Spleen (tissue), 11 donors: Measurements from ENCODE around the gene ARSG. TPM values are rescaled to one million over a fixed set of nuclear protein-coding genes. Genes with fewer than 3 reads are reported as not detected.
"Not testable (repeated sequence)": the region's sequence is repeated elsewhere in the genome, so short reads cannot be mapped to it uniquely, and the experiment has no call there.

ENCODE experiments used
- DNase-seq: peaks from one replicate; pipeline ENCODE4 v3.0.0-alpha.2; 2020
- H3K27ac ChIP-seq, 8 donors: fragments of 200-600 bp; sonication (generic) in 7 of 8; 1 replicate in 4 of 8; 2 replicates in 4 of 8; pipeline versions ENCODE4 v1.5.0 to v1.8.0; 2016 to 2021; ENCODE audit warnings: inconsistent platforms in 4 of 8, mild to moderate bottlenecking in 4 of 8, moderate library complexity in 1 of 8
- H3K27me3 ChIP-seq, 7 donors: fragments of 200-600 bp; sonication (generic) in 6 of 7; replicated peaks in 1 of 7; 1 replicate in 4 of 7; 2 replicates in 3 of 7; pipeline versions ENCODE4 v1.5.0 to v1.8.0; 2016 to 2021; ENCODE audit warnings: inconsistent platforms in 3 of 7, mild to moderate bottlenecking in 1 of 7
- H3K36me3 ChIP-seq, 6 donors: fragments of 200-600 bp; sonication (generic) in 5 of 6; 1 replicate in 4 of 6; 2 replicates in 2 of 6; pipeline versions ENCODE4 v1.5.0 to v1.8.0; 2016 to 2021; ENCODE audit warnings: inconsistent platforms in 2 of 6
- H3K4me1 ChIP-seq, 6 donors: fragments of 200-600 bp; sonication (generic) in 5 of 6; 1 replicate in 3 of 6; 2 replicates in 3 of 6; pipeline versions ENCODE4 v1.5.0 to v1.8.0; 2016 to 2021; ENCODE audit warnings: inconsistent platforms in 3 of 6
- H3K4me3 ChIP-seq, 8 donors: fragments of 200-600 bp; sonication (generic) in 7 of 8; 1 replicate in 4 of 8; 2 replicates in 4 of 8; pipeline versions ENCODE4 v1.5.0 to v1.8.0; 2016 to 2021; ENCODE audit warnings: inconsistent platforms in 4 of 8, mild to moderate bottlenecking in 4 of 8, moderate library complexity in 2 of 8
- H3K9me3 ChIP-seq, 8 donors: fragments of 200-600 bp; sonication (generic) in 7 of 8; 1 replicate in 4 of 8; 2 replicates in 4 of 8; pipeline versions ENCODE4 v1.5.0 to v1.8.0; 2016 to 2021; ENCODE audit warnings: inconsistent platforms in 4 of 8
- POLR2A ChIP-seq, 3 donors: fragments of 450-650 bp; IDR thresholded peaks; one replicate each; pipeline ENCODE4 v1.5.1; 2017; ENCODE audit warnings: antibody characterized with exemption in 3 of 3, mild to moderate bottlenecking in 1 of 3
- POLR2AphosphoS5 ChIP-seq, 3 donors: sonication (generic); formaldehyde crosslinking; IDR thresholded peaks; one replicate each; pipeline ENCODE4 v1.5.1; 2017; ENCODE audit warnings: antibody characterized with exemption in 3 of 3
- WGBS, 5 donors: extraction: QIAGEN DNeasy Blood & Tissue Kit in 3 of 5; methylation state at CpG; one replicate each; pipeline versions ENCODE4 v1.1.5 to v1.1.7; 2013 to 2018; 5-methylcytosine and 5-hydroxymethylcytosine counted together
- intact Hi-C: fragments of 100-400 bp; cut with DNase I; formaldehyde crosslinking; loops from one replicate; pipeline ENCODE4 v1.15.0; 2023; ENCODE audit warnings: low total_unique reads
- polyA plus RNA-seq, 3 donors: library from polyadenylated mRNA; stranded (reverse); fragments of 200-250 nt; gene quantifications; one replicate each; pipeline ENCODE4 v1.2.1, GENCODE V29; 2013
- total RNA-seq, 7 donors: library from RNA; depleted of rRNA in 3 of 7; stranded (reverse); fragments of >200 nt in 3 of 7; fragmentation: NEBNext Ultra II Directional in 4 of 7; extraction: Animal tissue kit (Norgen Biotek cat#: 25700) in 4 of 7; gene quantifications; one replicate each; pipeline versions ENCODE4 v1.1.0 to v1.2.1, GENCODE V29; 2016 to 2021
- TF ChIP-seq, protein P1 (sequence below), 11 experiments: fragments of 200-600 bp in 7 of 11; fragments of 450-650 bp in 4 of 11; sonication (generic) in 4 of 11; IDR thresholded peaks in 8 of 11; conservative IDR thresholded peaks in 3 of 11; 1 replicate in 7 of 11; 2 replicates in 4 of 11; pipeline versions ENCODE4 v1.4.0 to v1.8.0; 2016 to 2021; ENCODE audit warnings: antibody characterized with exemption in 11 of 11, inconsistent platforms in 4 of 11, mild to moderate bottlenecking in 1 of 11
- donor health status: healthy with polysubstance abuse.
- donor health status: DM: no; HTN: no; CAD: no; lungs with moderate emphysema.
- donor health status: DM: no; HTN: no; CAD: no.
- donor health status: Bipolar disorder and iron deficiency.
- donor health status: healthy.
- donor health status: DM: no; HTN: no; CAD: no.
- donor health status: DM: yes; HTN: yes; CAD: no.

ARSG gene
- total and polyA plus RNA-seq, 10 donors, result 1.5 to 24.3 (median 14.2) TPM

DNA sequence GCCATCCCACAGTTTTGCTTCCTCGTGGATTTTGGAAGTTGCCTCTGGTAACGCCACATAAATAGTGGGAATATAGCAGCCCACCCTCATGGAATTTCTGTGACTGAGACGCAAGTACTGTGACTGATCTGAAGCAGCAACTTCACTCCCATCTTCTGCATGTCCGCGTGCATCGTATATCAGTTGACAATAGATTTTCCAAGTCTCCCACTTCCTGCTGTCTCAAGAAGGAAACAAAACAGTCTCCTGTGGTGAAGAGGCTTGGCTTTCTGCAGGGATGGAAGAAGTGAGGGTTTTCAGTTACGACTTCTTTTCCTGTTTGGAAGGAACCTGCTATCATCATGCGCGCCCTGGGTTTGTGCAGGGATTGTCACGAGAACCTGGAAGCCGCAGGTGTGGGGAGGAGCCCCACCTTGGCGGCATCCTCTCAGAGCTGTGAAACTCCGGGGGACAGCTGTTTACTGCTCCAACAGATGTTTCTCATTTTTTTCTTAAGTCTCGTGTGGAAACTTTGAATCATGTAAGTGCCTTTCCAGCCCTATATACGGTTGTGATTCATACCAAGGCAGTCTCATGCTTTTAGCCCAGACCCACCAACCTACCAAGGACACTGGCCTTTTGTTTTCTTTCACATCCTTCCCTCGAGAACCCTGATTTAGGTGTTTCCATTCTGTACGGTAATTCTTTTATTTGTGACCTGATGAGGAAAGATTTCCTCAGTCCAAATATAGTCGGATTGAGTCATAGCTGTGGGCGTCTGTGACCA lies 108.5 kb downstream of the ARSG start:
- Histone ChIP-seq H3K4me1 (peaks cover 0 to 24% (median 11%) of the 10 kb centered on the region in 6 donors), H3K4me3 (no peak overlapping the region), H3K27me3 (no peaks in the 10 kb centered on the region), H3K27ac (peak overlapping the region in 1 of 8 donors; percentile 5), H3K9me3 (peaks cover 0 to 11% (median 8%) of the 10 kb centered on the region in 8 donors), H3K36me3 (peaks cover 0 to 14% (median 0%) of the 10 kb centered on the region in 6 donors)
- TF ChIP-seq, protein P1, sequence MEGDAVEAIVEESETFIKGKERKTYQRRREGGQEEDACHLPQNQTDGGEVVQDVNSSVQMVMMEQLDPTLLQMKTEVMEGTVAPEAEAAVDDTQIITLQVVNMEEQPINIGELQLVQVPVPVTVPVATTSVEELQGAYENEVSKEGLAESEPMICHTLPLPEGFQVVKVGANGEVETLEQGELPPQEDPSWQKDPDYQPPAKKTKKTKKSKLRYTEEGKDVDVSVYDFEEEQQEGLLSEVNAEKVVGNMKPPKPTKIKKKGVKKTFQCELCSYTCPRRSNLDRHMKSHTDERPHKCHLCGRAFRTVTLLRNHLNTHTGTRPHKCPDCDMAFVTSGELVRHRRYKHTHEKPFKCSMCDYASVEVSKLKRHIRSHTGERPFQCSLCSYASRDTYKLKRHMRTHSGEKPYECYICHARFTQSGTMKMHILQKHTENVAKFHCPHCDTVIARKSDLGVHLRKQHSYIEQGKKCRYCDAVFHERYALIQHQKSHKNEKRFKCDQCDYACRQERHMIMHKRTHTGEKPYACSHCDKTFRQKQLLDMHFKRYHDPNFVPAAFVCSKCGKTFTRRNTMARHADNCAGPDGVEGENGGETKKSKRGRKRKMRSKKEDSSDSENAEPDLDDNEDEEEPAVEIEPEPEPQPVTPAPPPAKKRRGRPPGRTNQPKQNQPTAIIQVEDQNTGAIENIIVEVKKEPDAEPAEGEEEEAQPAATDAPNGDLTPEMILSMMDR (IDR thresholded peaks at IDR 0.05 in 8 of 11, conservative IDR thresholded peaks at IDR 0.05 in 3 of 11), result no peak
- TF ChIP-seq POLR2AphosphoS5 (IDR thresholded peaks at IDR 0.05) (no peak), POLR2A (IDR thresholded peaks at IDR 0.05) (no peak)
- intact Hi-C loops, result no loop called here
- WGBS, 5 donors, result 49 to 68% (median 53%) methylated on average over 19 of the region's 19 CpGs
- DNase-seq, result no peak

DNA sequence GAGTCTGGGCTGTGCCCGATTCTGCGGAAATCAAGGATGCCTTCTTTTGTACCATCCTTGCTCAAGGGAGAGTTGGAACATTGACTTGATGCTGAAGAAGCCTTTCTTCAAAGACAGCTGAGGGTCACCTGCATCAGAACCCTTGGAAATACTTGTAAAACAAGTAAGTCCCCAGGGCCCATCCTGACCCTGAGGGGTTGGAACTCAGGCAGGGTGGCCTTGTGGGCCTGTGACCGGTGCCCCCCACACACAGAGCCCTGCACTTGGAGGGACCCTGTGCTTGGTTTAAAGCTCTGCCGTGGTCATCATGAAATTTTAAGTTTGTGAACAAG lies 109.1 kb downstream of the ARSG start:
- no peak overlapping the region for H3K4me3 ChIP-seq
- H3K27me3 ChIP-seq, result no peaks in the 10 kb centered on the region
- H3K9me3 ChIP-seq, result peaks cover 0 to 11% (median 5%) of the 10 kb centered on the region in 8 donors
- H3K36me3 ChIP-seq, result peaks cover 0 to 8% (median 0%) of the 10 kb centered on the region in 6 donors
- 70 to 93% (median 78%) methylated on average over 4 of the region's 4 CpGs for WGBS, 5 donors
- TF ChIP-seq, protein P1 (IDR thresholded peaks at IDR 0.05 in 8 of 11, conservative IDR thresholded peaks at IDR 0.05 in 3 of 11), result no peak
- TF ChIP-seq POLR2A (IDR thresholded peaks at IDR 0.05) (no peak), POLR2AphosphoS5 (IDR thresholded peaks at IDR 0.05) (no peak)
- H3K27ac ChIP-seq, result peak overlapping the region in 1 of 8 donors; percentile 5
- DNase-seq, result no peak
- H3K4me1 ChIP-seq, result peaks cover 0 to 24% (median 11%) of the 10 kb centered on the region in 6 donors
- intact Hi-C loops, result no loop called here

DNA sequence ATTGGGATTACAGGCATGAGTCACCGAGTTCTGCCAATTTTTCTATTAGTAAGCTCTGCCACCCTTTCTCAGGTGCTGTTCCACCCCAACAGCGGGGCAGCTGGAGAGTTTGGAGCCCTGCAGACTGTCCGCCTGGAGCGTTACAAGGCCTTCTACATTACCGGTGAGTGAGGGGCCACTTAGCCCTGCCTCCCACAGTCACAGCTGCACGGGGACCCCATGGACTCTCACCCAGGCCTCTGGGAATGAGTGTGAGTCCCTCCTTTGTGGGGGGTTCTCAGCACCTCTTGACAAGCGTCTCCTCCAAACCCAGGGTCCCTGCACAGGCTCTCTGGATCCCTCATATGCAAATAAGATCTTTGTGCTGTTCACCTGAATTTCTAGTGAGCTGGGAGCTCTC lies 110.0 kb downstream of the ARSG start:
- H3K9me3 ChIP-seq, result peaks cover 0 to 18% (median 11%) of the 10 kb centered on the region in 8 donors
- peaks cover 0 to 24% (median 11%) of the 10 kb centered on the region in 6 donors for H3K4me1 ChIP-seq
- H3K36me3 ChIP-seq, result peaks cover 0 to 5% (median 0%) of the 10 kb centered on the region in 6 donors
- H3K27ac ChIP-seq, result no peak overlapping the region
- no peak for DNase-seq
- intact Hi-C loops, result no loop called here
- 91 to 97% (median 95%) methylated on average over 7 of the region's 7 CpGs for WGBS, 5 donors
- TF ChIP-seq, protein P1 (IDR thresholded peaks at IDR 0.05 in 8 of 11, conservative IDR thresholded peaks at IDR 0.05 in 3 of 11), result no peak
- TF ChIP-seq POLR2AphosphoS5 (IDR thresholded peaks at IDR 0.05), result no peak
- TF ChIP-seq POLR2A (IDR thresholded peaks at IDR 0.05), result no peak
- no peaks in the 10 kb centered on the region for H3K27me3 ChIP-seq
- no peak overlapping the region for H3K4me3 ChIP-seq

DNA sequence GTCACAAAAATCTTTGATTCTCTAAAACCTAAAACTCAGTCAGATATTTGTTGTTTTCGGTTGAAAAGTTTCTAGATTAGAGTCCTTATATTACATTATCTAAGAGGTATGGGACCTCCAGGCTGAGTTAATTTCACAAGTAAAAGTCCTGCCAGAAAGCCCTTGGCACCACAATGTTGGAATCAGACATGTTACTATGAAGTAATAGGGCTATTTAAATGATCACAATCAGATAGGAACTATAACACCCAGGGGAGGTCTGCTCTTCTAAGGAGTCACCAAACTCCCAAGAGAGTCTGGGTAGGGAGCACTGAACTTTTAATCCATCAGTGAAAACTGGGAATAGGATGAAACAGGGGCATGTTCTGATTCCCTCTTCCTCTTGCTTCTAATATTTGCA lies 111.8 kb downstream of the ARSG start:
- intact Hi-C loops, result no loop called here
- WGBS, 5 donors, result 91 to 100% (median 96%) methylated on average over 1 of the region's 1 CpG
- Histone ChIP-seq H3K9me3 (peaks cover 0 to 31% (median 24%) of the 10 kb centered on the region in 8 donors), H3K4me1 (peaks cover 0 to 18% (median 11%) of the 10 kb centered on the region in 6 donors), H3K36me3 (peaks cover 0 to 5% (median 0%) of the 10 kb centered on the region in 6 donors), H3K27ac (no peak overlapping the region), H3K4me3 (no peak overlapping the region), H3K27me3 (no peaks in the 10 kb centered on the region)
- TF ChIP-seq POLR2AphosphoS5 (IDR thresholded peaks at IDR 0.05) (no peak), POLR2A (IDR thresholded peaks at IDR 0.05) (no peak)
- TF ChIP-seq, protein P1 (IDR thresholded peaks at IDR 0.05 in 8 of 11, conservative IDR thresholded peaks at IDR 0.05 in 3 of 11), result no peak
- no peak for DNase-seq

DNA sequence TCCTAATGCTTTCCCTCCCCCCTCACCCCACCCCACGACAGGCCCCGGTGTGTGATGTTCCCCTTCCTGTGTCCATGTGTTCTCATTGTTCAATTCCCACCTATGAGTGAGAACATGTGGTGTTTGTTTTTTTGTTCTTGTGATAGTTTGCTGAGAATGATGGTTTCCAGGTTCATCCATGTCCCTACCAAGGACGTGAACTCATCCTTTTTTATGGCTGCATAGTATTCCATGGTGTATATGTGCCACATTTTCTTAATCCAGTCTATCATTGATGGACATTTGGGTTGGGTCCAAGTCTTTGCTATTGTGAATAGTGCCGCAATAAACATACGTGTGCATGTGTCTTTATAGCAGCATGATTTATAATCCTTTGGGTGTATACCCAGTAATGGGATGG lies 112.5 kb downstream of the ARSG start:
- intact Hi-C loops, H3K4me3 ChIP-seq, DNase-seq, H3K27me3 ChIP-seq, H3K36me3 ChIP-seq, H3K27ac ChIP-seq: not testable (repeated sequence)
- Histone ChIP-seq H3K9me3 (peaks cover 0 to 31% (median 24%) of the 10 kb centered on the region in 8 donors), H3K4me1 (peaks cover 0 to 11% (median 7%) of the 10 kb centered on the region in 6 donors)
- WGBS, 5 donors, result 91 to 96% (median 95%) methylated on average over 3 to 5 of the region's 5 CpGs

DNA sequence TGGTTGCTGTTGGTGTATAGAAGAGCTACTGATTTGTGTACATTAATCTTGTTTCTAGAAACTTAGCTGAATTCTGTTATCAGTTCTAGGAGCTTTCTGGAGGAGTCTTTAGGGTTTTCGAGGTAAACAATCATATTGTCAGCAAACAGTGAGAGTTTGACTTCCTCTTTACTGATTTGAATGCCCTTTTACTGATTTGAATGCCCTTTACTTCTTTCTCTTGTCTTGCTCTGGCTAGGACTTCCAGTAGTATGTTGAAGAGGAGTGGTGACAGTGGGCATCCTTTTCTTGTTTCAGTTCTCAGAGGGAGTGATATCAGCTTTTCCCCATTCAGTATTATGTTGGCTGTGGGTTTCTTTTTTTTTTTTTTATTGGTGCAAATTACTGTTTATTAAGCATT lies 116.4 kb downstream of the ARSG start:
- H3K27ac ChIP-seq, DNase-seq, H3K4me1 ChIP-seq, H3K36me3 ChIP-seq, H3K27me3 ChIP-seq, intact Hi-C loops, H3K4me3 ChIP-seq: not testable (repeated sequence)
- WGBS, 5 donors, result 59 to 86% (median 74%) methylated on average over 1 of the region's 1 CpG
- H3K9me3 ChIP-seq, result peaks cover 0 to 31% (median 24%) of the 10 kb centered on the region in 8 donors
